NCI-H1436 (cell line): Measurements from ENCODE around the gene TMC8.
"Not testable (repeated sequence)": the region's sequence is repeated elsewhere in the genome, so short reads cannot be mapped to it uniquely, and the experiment has no call there.

Experiments
- DNase-seq: peaks from one replicate; lab custom pipeline; 2025; lab: John Stamatoyannopoulos, UW

TMC8 gene

GRCh38 chr17:78130437-78131101 lies at the start of gene TMC8:
Gene TMC8, plus strand, starts transcription at chr17:78130771. Its CDS starts 818 bp downstream, at chr17:78131589.
- DNase-seq, result no peak

- no peak for DNase-seq
These were observed 49.0 kb upstream of the TMC8 start for GRCh38 chr17:78081551-78081950.

- DNase-seq, result not testable (repeated sequence)
These were observed 48.2 kb upstream of the TMC8 start for GRCh38 chr17:78082355-78082872.

- DNase-seq, result peak; percentile 22
These were observed 47.6 kb upstream of the TMC8 start for GRCh38 chr17:78082988-78083387.

- DNase-seq, result no peak
These were observed 43.8 kb upstream of the TMC8 start for GRCh38 chr17:78086740-78087139.

GRCh38 chr17:78088529-78088928 lies 42.0 kb upstream of the TMC8 start:
- no peak for DNase-seq

GRCh38 chr17:78089576-78090281 lies 40.8 kb upstream of the TMC8 start:
- no peak for DNase-seq

GRCh38 chr17:78092794-78093324 lies 37.7 kb upstream of the TMC8 start:
- no peak for DNase-seq

DNA sequence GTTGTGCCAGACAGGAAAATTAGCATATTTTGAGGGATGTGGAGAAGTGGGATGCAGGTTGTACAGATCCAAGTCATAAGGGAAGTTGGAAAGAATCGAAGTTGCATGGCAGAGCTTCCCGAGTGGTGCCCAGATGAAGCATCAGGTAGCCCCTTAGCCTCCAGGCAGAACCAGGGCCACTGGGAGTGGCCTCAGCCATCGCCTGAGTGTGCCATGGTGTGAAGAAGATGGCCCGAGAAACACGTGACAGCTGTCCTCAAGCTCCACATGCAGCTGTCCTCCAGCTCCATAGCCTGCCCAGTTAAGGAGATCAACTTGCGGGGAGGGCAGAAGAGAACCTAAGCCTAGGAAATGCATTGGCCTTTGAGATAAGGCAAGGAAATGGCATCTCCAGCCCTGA lies 35.5 kb upstream of the TMC8 start:
- DNase-seq, result no peak

DNA sequence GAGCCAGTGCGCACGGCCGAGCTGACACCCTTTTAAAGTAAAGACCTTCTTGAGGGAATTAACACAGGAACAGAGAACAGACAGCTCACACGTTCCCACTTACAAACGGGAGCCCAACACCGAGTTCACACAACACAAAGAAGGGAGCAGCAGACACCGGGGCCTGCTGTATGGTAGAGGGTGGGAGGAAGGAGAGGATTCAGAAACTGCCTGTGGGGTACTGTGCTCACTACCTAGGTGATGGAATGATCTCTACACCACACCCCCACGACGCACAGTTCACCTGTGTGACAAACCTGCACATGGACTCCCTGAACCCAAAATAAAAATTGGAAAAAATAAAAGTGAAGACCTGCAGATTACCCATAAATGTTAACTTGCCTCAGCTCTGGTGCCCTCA lies 34.5 kb upstream of the TMC8 start:
- no peak for DNase-seq

GRCh38 chr17:78101112-78101511 lies 29.5 kb upstream of the TMC8 start:
- no peak for DNase-seq

DNA sequence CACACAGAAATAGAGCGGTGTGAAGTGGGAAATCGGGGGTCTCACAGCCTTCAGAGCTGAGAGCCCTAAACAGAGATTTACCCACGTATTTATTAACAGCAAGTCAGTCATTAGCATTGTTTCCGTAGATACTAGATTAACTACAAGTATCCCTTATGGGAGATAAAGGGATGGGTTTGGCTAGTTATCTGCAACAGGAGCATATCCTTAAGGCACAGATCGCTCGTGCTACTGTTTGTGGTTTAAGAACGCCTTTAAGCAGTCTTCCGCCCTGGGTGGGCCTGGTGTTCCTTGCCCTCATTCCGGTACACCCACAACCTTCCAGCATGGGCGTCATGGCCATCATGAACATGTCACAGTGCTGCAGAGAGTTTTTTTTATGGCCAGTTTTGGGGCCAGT lies 29.0 kb upstream of the TMC8 start:
- no peak for DNase-seq

GRCh38 chr17:78103311-78103710 lies 27.3 kb upstream of the TMC8 start:
- no peak for DNase-seq

DNA sequence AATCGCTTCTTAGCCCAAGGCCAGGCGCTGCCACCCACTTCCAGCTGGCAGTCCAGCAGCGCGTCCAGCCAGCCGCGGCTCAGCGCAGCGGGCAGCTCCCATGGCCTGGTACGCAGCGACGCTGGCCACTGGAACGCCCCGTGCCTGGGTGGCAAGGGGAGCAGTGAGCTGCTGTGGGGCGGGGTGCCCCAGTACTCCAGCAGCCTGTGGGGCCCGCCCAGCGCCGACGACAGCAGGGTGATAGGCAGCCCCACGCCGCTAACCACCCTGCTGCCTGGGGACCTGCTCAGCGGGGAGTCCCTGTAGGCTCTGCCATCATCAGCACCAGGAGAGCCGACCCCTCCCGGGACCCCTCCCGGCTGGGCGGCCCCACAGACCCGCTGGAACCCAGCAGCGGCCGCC lies 26.0 kb upstream of the TMC8 start:
- no peak for DNase-seq

GRCh38 chr17:78105101-78105500 lies 25.5 kb upstream of the TMC8 start:
- DNase-seq, result no peak

GRCh38 chr17:78105551-78105950 lies 25.0 kb upstream of the TMC8 start:
- DNase-seq, result no peak

DNA sequence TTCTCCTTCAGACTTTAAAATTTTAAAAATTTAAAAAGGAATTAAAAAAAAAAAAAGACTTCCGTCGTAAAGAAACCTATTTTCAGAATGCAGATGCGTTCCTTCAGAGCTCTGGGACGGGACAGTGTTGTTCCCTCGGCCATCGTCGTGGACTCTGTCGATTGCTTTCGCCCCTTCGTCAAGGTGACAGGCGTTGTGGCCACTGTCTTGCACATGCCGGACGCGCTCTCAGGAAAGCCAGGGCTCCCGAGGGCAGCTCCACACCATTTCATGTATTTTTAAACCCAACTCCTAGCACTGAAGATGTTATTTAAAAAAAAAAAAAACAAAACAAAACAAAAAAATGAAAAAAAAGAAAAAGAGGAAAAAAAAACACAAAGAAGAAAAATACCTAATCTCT lies 24.4 kb upstream of the TMC8 start:
- DNase-seq, result no peak

DNA sequence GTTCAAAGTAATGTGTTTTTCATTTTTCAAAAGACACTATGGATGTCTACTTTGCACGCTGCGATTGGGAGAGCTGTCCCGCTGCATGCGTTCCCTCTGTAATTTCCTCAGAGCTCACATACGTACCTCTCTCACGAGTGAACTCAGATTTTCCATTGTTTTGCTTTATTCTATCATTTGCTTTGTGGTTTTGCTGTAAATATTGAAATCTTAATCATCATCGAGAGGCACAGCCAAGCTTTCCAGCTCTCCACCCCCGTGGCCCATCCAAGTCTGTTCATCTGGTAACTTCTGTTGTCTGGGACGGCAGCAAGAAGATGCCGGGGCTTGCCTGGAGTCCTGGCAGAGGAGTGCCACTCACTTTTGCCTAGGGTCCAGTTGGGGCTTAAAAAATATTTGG lies 23.1 kb upstream of the TMC8 start:
- no peak for DNase-seq

- no peak for DNase-seq
These were observed 22.4 kb upstream of the TMC8 start for GRCh38 chr17:78107976-78108725.

DNA sequence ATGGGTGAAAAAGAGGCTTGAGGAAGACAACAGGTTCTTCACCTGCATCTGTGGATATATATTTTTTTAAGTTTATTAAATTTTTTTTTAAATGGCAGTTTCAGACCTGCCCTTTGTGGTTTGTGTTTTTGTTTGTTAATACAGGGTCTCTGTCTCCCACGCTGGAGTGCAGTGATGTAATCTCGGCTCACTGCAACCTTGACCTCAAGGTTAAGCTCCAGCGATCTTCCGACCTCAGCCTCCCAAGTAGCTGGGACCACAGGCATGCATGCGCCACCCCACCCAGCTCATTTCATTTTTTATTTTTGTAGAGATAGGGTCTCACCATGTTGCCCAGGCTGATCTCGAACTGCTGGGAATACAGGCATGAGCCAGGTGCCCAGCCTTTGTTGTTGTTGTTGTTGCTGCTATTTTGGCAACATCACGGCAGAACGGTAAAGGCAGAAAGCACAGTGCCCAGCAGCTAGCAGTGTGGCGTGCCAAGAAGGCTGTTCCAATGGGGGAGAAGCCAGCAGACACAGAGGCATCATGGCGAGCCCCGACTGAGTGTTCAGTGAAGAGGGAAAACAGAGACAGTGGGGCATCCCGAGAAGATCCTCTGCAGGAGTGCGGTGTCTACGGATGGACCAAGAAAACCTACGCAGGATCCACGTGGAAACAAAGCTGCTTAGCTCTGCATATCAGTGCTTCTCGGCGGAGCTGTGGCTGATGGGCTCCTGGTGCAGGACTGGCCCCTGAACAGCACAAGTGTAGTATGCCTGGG lies 21.7 kb upstream of the TMC8 start:
- no peak for DNase-seq

GRCh38 chr17:78109489-78109761 lies 21.1 kb upstream of the TMC8 start:
- no peak for DNase-seq

DNA sequence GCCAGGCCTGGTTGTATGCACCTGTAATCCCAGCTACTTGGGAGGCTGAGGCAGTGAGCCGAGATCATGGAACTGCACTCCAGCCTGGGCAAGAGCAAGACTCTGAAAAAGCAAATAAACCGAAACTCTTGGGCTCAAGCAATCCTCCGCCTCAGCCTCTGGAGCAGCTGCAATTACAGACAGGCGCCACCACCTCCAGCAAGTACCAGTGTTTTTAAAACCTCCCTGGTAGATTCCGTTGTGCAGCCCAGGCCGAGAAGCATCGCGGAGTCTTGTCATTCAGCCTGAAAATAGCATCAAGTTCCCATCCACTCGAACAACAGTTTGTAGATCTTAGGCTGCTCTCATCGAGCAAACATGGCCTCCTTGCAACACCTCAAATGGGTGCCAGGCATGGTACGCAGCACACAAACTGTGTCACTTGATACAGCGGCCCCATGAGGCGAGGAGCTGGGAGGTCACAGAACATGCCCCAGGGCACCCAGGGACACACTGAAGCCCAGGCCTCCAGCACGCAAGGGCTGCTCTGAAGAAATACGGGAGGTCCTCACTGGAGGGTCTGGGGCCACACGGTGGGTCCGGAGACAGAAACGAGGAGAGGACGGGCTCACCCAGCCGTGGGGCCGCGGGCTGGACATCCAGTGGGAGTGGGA lies 20.1 kb upstream of the TMC8 start:
- no peak for DNase-seq
